Measurements from ENCODE around the gene FOXO6. TPM values are rescaled to one million over a fixed set of nuclear protein-coding genes. Genes with fewer than 3 reads are reported as not detected.

The FOXO6 gene
- total and polyA plus RNA-seq, 2 experiments from 2014 or later = 0.68 to 4.2 TPM

DNA sequence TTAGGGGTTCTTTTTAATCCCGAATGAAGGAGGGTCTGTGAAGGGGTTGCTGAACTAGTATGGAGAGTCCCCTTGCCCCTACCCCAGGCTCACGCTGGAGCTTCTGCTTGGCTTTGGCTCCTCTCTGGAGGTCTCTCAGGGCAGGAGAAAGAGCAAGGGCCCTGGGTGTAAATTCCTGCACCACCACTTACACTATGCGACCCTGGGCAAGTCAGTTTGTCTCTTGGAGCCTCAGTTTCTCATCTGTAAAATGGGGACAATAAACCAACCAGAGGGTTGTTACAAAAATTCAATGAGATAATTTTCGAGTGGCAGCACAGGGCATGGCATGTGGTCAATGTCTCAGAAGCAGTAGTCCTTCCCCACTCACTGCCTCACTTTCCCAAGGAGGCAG lies 11.4 kb downstream of the FOXO6 start (continued):
- TF ChIP-seq, protein P1, sequence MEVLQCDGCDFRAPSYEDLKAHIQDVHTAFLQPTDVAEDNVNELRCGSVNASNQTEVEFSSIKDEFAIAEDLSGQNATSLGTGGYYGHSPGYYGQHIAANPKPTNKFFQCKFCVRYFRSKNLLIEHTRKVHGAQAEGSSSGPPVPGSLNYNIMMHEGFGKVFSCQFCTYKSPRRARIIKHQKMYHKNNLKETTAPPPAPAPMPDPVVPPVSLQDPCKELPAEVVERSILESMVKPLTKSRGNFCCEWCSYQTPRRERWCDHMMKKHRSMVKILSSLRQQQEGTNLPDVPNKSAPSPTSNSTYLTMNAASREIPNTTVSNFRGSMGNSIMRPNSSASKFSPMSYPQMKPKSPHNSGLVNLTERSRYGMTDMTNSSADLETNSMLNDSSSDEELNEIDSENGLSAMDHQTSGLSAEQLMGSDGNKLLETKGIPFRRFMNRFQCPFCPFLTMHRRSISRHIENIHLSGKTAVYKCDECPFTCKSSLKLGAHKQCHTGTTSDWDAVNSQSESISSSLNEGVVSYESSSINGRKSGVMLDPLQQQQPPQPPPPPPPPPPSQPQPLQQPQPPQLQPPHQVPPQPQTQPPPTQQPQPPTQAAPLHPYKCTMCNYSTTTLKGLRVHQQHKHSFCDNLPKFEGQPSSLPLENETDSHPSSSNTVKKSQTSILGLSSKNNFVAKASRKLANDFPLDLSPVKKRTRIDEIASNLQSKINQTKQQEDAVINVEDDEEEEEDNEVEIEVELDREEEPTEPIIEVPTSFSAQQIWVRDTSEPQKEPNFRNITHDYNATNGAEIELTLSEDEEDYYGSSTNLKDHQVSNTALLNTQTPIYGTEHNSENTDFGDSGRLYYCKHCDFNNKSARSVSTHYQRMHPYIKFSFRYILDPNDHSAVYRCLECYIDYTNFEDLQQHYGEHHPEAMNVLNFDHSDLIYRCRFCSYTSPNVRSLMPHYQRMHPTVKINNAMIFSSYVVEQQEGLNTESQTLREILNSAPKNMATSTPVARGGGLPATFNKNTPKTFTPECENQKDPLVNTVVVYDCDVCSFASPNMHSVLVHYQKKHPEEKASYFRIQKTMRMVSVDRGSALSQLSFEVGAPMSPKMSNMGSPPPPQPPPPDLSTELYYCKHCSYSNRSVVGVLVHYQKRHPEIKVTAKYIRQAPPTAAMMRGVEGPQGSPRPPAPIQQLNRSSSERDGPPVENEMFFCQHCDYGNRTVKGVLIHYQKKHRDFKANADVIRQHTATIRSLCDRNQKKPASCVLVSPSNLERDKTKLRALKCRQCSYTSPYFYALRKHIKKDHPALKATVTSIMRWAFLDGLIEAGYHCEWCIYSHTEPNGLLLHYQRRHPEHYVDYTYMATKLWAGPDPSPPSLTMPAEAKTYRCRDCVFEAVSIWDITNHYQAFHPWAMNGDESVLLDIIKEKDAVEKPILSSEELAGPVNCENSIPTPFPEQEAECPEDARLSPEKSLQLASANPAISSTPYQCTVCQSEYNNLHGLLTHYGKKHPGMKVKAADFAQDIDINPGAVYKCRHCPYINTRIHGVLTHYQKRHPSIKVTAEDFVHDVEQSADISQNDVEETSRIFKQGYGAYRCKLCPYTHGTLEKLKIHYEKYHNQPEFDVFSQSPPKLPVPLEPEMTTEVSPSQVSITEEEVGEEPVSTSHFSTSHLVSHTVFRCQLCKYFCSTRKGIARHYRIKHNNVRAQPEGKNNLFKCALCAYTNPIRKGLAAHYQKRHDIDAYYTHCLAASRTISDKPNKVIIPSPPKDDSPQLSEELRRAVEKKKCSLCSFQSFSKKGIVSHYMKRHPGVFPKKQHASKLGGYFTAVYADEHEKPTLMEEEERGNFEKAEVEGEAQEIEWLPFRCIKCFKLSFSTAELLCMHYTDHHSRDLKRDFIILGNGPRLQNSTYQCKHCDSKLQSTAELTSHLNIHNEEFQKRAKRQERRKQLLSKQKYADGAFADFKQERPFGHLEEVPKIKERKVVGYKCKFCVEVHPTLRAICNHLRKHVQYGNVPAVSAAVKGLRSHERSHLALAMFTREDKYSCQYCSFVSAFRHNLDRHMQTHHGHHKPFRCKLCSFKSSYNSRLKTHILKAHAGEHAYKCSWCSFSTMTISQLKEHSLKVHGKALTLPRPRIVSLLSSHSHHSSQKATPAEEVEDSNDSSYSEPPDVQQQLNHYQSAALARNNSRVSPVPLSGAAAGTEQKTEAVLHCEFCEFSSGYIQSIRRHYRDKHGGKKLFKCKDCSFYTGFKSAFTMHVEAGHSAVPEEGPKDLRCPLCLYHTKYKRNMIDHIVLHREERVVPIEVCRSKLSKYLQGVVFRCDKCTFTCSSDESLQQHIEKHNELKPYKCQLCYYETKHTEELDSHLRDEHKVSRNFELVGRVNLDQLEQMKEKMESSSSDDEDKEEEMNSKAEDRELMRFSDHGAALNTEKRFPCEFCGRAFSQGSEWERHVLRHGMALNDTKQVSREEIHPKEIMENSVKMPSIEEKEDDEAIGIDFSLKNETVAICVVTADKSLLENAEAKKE (CRISPR knock-in tag; IDR thresholded peaks at IDR 0.05) = no peak
- TF ChIP-seq NANOG (IDR thresholded peaks at IDR 0.05; ENCODE audit: borderline replicate concordance) (no peak), EZH2phosphoT487 (IDR thresholded peaks at IDR 0.05; ENCODE audit: unreplicated experiment) (no peak), EZH2 (IDR thresholded peaks at IDR 0.05; ENCODE audit: low read depth, unreplicated experiment) (no peak), CREB1 (CRISPR knock-in tag; IDR thresholded peaks at IDR 0.05; ENCODE audit: low read depth) (no peak)
- TF ChIP-seq, protein P2, sequence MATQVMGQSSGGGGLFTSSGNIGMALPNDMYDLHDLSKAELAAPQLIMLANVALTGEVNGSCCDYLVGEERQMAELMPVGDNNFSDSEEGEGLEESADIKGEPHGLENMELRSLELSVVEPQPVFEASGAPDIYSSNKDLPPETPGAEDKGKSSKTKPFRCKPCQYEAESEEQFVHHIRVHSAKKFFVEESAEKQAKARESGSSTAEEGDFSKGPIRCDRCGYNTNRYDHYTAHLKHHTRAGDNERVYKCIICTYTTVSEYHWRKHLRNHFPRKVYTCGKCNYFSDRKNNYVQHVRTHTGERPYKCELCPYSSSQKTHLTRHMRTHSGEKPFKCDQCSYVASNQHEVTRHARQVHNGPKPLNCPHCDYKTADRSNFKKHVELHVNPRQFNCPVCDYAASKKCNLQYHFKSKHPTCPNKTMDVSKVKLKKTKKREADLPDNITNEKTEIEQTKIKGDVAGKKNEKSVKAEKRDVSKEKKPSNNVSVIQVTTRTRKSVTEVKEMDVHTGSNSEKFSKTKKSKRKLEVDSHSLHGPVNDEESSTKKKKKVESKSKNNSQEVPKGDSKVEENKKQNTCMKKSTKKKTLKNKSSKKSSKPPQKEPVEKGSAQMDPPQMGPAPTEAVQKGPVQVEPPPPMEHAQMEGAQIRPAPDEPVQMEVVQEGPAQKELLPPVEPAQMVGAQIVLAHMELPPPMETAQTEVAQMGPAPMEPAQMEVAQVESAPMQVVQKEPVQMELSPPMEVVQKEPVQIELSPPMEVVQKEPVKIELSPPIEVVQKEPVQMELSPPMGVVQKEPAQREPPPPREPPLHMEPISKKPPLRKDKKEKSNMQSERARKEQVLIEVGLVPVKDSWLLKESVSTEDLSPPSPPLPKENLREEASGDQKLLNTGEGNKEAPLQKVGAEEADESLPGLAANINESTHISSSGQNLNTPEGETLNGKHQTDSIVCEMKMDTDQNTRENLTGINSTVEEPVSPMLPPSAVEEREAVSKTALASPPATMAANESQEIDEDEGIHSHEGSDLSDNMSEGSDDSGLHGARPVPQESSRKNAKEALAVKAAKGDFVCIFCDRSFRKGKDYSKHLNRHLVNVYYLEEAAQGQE (IDR thresholded peaks at IDR 0.05; ENCODE audit: unreplicated experiment) = no peak
- TF ChIP-seq, protein P3, sequence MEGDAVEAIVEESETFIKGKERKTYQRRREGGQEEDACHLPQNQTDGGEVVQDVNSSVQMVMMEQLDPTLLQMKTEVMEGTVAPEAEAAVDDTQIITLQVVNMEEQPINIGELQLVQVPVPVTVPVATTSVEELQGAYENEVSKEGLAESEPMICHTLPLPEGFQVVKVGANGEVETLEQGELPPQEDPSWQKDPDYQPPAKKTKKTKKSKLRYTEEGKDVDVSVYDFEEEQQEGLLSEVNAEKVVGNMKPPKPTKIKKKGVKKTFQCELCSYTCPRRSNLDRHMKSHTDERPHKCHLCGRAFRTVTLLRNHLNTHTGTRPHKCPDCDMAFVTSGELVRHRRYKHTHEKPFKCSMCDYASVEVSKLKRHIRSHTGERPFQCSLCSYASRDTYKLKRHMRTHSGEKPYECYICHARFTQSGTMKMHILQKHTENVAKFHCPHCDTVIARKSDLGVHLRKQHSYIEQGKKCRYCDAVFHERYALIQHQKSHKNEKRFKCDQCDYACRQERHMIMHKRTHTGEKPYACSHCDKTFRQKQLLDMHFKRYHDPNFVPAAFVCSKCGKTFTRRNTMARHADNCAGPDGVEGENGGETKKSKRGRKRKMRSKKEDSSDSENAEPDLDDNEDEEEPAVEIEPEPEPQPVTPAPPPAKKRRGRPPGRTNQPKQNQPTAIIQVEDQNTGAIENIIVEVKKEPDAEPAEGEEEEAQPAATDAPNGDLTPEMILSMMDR (conservative IDR thresholded peaks at IDR 0.05; ENCODE audit: low read depth in 2 of 2) = no peak
